Activated CD4-positive, alpha-beta T cell treated with anti-CD3 and anti-CD28 coated beads, Interleukin-2, amount 50 U/mL, for 48 hours (primary cell): ENCODE measurements around the gene HCFC2.

Experiments used
- DNase-seq, 2 experiments: peaks; one replicate each; pipeline ENCODE4 v3.0.0-alpha.2; 2020

Gene HCFC2

GRCh38 chr12:104126548-104126947 lies 62.2 kb downstream of the HCFC2 start:
- no peak for DNase-seq

GRCh38 chr12:104130760-104131159 lies 66.4 kb downstream of the HCFC2 start:
- DNase-seq: no peak

DNA sequence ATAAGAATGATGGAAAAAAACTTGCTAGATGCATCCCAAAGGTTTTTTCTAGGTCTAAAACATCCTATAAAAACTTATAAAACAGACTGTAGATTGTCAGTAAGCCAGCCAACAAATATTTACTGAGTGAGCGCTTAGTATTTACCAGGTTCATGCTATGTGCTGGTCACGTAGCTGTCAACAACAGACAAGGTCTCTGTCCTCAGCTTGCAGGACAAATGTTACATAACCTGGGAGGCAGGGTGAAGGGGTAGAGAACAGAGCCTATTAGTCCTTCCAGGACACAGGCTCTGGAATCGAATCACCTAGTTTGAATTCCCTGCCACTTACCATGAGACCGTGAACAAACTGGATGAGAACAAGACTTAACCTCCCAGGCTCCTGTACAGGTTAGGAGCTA lies 67.3 kb downstream of the HCFC2 start:
- no peak for DNase-seq

GRCh38 chr12:104132351-104132956 lies 68.1 kb downstream of the HCFC2 start:
- no peak for DNase-seq

DNA sequence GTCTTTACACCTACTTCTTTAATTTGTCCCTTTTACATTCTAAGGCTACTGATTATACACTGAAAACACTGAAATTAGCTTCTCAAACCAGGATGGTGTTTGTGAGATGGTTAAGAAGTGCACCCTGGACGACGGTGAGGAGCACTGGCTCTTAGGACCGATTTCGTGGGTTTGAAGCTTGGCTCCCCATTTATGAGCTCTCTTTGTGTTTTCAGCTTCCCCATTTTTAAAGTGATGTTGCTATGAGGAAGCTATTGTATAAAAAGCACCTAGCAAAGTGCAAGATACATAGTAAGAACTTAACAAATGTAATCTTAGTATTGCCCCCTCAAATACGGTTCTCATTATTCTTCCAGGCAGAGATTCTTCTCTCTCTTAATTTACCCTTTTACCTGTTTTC lies 69.0 kb downstream of the HCFC2 start:
- DNase-seq: no peak

DNA sequence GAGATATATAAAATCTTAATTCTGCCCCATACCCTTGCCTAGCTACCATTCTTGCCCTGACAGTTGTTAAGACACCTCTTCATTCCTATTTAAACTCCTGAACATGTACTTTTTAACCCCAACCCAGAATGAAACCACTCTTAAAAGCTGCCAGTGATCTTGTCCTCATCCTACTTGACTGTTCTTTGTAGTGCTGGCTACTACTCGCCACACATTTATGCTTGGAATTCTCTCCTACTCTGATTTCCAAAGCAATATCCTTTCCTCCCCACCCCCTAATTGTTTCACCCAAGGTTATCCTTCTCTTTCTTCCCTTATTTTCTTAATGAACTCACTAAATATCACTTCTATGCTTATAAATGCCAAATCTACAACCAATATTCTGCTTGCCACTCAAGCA lies 69.5 kb downstream of the HCFC2 start:
- DNase-seq: no peak

GRCh38 chr12:104134882-104135281 lies 70.6 kb downstream of the HCFC2 start:
- DNase-seq: no peak

GRCh38 chr12:104136577-104136976 lies 72.2 kb downstream of the HCFC2 start:
- no peak for DNase-seq

- DNase-seq: peak; percentile 55 to 61
Observed at GRCh38 chr12:104137001-104137901, 72.9 kb downstream of the HCFC2 start.

DNA sequence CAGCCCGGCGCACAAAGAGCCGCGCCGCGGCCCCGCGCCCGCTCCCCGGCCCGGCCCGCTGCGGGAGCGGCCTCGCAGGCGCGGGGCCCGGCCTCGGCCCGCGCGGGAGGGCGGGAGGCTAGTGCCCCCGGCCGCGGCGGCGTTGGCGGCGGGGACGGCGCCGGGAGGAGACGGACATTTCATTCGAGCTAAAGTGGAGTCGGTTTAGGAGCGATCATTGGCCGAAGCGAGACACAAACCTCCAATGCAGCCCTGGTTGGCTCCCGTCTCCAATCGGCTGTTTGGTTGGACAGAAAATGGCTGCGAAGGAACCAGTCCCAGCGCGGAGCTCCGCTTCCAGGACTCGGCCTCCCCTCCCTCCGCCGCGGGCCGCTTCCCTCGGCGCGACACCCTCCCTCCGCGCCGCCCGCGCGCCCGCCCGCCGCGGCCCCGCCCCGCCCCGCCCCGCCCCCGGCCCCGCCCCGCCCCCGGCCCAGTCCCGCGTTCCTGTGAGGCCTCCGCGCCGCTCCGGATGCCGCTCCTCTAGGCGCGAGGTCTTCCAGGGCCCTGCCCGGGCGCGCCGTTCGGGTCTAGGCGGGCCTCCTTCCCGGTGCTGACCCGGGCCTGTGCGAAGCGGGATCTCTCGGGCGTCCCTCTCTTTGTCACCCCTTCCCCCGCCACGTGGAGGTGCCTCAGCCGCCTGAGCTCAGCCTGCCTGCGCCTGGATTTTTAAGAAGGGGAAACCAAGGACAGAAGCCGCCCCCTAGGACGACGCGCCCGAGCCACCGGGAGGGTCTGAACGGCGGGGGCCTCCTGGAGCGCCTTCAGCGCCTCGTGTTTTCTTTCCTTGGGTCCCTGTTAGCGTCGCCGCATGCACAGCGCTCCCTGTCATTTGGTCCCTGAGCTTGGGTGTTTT lies 73.8 kb downstream of the HCFC2 start, which contains the start of gene NFYB:
NFYB (minus strand) TSS at position 309 of the 895 bp plus-strand sequence. CDS start 2,757 bp downstream, outside the sequence.
- DNase-seq: peak; percentile 88 to 90

DNA sequence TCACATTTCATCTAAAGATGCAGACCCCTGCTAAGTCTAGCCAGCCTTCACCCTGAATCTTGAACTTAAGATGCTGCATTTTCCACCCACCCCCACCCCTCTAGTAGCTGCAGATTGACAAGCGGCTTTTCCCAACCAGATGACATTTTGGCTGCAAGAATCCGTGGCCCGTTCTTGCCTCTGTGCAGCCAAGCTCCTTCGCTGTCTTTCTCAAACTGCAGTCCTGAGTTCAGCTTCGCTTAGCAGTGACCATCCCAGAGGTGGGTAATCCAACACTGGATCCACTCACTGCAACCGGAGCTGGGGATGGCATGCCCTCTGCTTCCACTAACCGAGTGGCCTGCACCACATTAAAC lies 74.4 kb downstream of the HCFC2 start:
- DNase-seq: no peak

DNA sequence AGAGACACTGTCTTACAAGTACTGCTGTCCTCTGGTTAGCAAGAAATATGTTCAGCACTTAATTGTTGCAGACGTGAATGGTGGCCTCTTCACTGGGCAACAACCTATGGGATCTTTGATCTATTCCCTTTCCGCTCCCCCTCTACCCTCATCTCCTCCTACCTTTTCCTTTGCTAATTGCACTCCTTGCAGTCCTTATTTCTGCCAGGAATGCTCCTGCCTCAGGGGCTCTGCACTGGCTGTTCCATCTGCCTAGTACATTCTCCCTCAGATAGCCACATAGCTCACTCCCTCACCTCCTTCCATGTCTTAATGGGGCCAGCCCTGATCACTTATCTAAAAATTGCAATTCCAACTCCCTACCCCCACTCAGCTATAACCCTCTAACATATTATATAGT lies 78.2 kb downstream of the HCFC2 start:
- DNase-seq: no peak

- no peak for DNase-seq
Observed at GRCh38 chr12:104143002-104143401, 78.7 kb downstream of the HCFC2 start.

- DNase-seq: no peak
Observed at GRCh38 chr12:104143918-104144317, 79.6 kb downstream of the HCFC2 start.

DNA sequence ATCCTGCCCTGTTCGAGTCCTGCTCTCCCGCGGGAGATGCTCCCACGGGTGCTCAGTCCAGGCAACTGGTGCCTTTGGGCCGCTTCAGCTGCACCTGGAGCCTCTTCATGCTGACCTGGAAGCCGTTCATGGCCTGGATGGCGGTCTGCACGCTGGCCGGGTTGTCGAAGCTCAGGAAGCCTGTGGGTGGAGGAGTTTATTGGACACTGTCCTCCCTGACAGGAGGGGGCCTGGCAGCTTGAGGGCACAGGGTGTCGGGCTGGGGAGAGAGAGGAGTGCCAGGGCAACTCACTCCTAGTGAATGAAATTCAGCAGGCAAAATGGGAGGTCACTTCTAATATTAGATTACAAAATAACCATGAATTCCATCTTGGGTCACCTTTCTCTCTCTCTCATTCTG lies 83.0 kb downstream of the HCFC2 start:
- no peak for DNase-seq

GRCh38 chr12:104150416-104150815 lies 86.1 kb downstream of the HCFC2 start:
- DNase-seq: no peak

GRCh38 chr12:104152685-104153241 lies 88.4 kb downstream of the HCFC2 start:
- DNase-seq: no peak

GRCh38 chr12:104154286-104154685 lies 90.0 kb downstream of the HCFC2 start:
- DNase-seq: no peak

DNA sequence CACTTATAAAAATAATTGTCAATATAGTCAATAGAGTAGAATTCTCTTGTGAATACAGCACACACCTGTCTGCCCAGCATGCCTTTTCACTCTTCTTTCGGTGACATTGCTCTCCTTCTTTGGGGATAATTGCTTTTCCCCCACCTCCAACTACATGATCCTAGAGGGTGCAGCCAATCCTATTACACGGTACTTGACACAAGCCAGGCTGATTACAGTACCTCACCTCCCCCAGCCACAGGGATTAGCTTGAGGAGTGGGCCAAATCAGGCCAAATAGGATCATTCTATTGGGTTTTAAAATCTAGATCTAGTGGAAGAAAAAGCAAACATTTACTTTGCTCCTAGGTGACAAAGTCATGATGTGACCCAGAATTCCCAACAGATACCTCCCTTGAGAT lies 90.5 kb downstream of the HCFC2 start:
- no peak for DNase-seq
